ENCODE results near the gene CARD10.

The CARD10 gene

DNA sequence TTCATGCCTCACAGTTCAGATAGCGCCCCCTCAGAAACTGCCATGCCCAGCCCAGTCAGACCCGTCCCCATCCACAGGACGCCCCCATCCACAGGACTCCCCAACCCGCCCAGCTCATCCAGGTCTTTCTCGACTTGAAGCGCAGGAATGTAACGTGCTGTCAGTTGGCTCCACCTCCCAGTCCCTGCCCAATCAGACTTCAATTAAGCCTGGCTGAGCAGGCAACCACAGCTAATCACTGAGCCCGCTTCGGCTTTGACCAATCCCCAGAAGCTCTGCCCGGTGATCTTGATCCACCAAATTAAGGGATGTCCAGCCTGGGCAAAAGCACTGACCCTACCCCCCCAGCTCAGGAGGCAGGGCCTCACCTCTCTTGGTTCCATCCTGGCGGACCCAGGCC lies 22.6 kb downstream of the CARD10 start:
- in situ Hi-C loops (cut with HindIII; ENCODE audit: low pct_ligation_motif_present, low pct_unique_long_range_greater_than_20kb, low sequenced_read_pairs): no loop called here
- DNase-seq: peak; percentile 92

DNA sequence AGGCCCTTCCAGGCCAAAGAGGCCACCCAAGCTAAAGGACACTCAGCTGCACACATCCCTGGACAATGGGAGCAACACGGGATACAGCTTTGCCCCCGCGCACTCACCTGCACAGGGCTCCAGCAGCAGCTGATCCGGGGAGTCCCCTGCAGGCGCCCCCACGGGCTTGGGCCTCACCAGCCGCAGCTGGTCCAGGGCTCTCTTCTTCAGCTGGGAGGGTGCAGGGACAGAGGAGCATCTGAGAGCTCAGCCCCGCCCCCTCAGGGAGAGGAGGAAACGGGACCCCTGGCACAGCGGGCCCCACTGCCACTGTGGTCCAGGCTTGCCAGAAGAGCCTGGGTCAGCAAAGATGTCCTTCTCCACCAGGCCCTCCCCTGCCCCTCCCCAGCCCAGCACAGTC lies 25.2 kb downstream of the CARD10 start:
- in situ Hi-C loops (cut with HindIII; ENCODE audit: low pct_ligation_motif_present, low pct_unique_long_range_greater_than_20kb, low sequenced_read_pairs): no loop called here
- DNase-seq: no peak

DNA sequence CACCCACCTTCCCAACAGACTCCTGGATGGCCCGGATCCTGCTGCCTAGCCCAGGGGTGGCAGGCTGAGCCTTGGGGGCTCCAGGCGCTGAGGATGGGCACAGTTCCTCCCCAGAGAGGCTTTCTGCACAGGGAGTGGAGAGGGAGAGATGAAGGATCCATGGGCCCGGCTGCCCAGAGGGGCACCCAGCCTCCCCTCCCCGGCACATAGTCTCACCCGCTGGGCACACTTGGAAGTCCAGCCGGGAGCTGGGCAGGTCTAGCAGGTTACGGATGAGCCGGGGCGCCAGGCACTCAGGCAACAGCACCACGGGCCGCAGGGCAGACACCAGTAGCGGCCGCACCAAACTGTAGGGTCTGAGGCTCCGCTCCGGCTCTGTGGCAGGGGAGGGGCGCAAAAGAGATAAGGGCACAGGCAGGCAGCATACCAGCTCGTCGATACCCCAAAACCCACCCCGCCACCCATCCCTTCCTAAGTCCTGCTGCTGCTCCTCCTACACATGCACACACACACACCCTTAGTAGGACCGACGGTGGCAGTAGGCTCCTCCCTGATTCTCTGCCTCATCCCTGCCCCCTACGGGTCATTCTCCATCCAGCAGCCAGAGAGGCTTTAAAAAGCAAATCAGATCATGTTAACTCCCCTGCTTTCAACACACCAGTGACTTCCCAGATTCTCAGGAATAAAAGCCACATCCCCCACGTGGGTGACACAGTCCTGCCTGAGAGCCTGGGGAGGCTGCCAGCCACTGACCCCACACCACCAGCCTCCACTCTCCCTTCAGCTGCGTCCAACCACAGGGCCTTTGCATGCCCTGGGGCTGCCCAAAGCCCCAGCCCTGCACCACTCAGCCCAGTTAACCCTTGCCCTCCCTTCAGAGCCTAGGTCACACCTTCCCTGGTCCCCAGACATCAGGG lies 26.5 kb downstream of the CARD10 start:
- peak; percentile 79 for DNase-seq
- in situ Hi-C loops (cut with HindIII; ENCODE audit: low pct_ligation_motif_present, low pct_unique_long_range_greater_than_20kb, low sequenced_read_pairs): no loop called here

DNA sequence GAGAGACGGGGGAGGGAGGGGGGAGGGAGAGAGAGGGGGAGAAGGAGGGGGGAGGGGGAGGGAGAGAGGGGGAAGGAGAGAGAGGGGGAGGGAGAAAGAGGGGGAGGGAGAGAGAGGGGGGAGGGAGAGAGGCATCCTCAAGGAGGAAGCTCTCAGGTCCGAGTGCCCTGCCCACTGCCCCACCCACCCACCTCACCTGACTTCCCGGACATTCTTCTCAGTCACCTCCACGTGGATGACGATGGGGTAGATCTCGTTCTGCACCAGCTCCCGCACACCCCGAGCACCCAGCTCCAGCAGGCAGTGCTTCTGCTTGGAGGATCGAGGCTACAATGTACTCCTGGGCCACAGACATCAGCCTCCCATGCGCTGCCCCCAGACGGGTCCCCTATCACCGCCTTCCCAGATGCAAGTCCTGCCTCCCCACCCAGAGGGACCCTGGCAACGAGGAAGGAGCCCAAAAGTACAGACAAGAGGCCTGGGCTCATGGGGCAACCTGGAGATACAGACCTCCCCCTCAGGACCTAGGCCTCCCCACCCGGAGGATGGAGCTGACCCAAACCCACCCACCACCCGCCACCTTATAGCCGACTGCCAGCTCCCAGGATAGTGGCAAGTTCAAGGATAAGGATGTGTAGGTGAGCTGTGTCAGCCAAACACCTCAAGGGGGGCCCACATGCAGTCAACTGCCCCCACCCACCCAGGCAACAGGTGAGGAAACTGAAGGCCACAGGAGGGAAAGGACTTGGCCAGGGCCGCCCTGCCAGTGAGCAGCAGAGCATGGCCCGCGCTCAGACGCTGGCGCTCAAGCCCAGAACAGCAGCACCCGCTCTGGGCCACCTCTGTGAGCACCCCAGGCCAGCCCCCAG lies 27.4 kb downstream of the CARD10 start:
- DNase-seq: no peak
- in situ Hi-C loops (cut with HindIII; ENCODE audit: low pct_ligation_motif_present, low pct_unique_long_range_greater_than_20kb, low sequenced_read_pairs): no loop called here

DNA sequence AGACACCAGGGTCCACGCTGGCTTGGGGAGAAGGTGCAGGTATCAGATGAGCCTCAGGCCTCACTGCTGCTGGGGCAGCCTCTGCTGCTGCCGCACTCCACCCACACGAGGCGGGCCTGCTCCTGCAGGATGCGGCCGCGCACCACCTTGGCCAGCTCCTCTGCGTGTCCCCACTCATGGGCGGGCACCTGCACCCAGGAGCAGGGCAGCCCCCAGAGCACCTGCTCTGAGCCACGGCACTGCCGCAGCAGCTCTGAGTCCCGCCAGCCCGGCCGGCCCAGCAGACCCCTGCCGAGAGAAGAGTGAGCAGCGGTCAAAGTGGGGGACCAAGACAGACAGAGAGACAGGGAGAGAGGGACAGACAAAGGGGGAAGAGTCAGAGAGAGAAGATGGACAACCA lies 28.1 kb downstream of the CARD10 start:
- DNase-seq: no peak
- in situ Hi-C loops (cut with HindIII; ENCODE audit: low pct_ligation_motif_present, low pct_unique_long_range_greater_than_20kb, low sequenced_read_pairs): no loop called here

DNA sequence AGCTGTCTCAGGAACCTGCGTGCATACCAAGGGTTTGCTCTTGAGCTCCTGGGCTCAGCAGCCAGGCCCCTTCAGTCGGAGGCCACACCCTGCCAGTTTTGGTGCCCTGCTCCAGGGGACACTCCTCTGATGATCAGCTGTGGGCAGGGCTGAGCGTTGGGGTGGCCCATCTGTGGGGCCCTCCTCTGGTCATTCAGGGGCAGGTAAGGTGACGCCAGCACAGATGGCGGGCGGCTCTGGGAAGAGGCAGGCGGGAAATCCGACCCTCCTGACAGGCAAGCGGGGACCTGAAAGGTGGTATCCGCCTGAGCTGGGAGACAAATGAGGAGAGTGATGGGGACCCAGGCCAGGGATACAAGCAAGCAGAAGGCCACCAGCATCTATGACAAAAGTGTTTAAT lies 29.2 kb downstream of the CARD10 start:
- DNase-seq: no peak
- in situ Hi-C loops (cut with HindIII; ENCODE audit: low pct_ligation_motif_present, low pct_unique_long_range_greater_than_20kb, low sequenced_read_pairs): no loop called here

DNA sequence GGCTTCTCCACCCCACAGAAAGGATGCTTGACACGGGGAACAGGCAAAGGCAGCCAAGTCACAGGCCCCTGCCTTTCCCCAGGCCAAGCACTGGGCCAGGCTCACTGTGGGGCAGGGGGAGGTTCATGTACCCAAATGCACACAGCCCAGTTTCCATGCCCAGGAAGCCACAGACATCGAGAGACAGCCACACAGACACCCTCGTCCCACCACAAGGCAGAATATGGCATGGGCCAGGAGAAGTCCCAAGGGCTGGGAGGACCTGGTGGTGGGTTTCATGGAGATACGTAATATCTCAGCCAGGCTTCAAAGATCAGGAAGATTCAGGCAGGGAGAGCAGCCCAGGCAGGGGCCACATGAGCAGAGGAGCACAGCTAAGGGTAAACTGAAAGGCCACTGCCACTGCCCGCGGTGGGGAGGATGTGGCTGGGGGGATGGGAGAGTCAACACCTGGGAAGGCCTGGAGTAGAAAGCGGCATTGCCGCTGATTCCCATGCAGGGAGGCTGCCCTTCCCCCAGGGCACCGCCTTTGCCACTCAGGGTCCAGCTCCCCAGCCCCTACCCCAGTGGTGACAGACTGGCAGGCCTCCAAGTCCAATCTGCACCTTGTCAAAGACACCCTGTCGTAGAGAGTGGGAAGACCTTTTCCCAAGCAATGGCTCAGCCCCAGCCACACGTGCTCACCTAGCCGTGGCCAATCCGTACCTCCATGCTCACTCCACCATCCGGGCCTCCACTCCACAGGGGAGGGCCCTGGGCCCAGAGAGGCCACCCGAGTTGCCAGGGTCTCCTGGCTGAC lies 30.7 kb downstream of the CARD10 start:
- in situ Hi-C loops (cut with HindIII; ENCODE audit: low pct_ligation_motif_present, low pct_unique_long_range_greater_than_20kb, low sequenced_read_pairs): no loop called here
- DNase-seq: no peak

DNA sequence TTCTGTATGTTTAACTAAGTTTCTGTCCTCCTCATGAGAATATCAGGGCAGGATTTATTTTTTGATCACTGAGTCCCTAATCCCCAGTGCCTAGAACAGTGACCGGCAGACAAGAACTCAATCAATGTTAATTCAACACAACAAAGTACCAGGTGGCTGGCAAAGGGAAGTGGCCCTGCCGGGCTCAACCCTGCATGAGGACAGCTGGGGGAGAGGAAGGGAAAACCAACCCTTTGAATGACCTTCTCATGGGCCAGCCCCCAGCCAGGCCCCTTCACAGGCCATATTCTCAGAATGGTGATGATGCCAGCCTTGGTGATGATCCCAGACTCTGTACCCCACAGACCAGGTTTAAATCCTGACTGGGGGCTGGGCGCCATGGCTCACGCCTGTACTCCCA lies 31.6 kb downstream of the CARD10 start:
- DNase-seq: no peak
- in situ Hi-C loops (cut with HindIII; ENCODE audit: low pct_ligation_motif_present, low pct_unique_long_range_greater_than_20kb, low sequenced_read_pairs): no loop called here

DNA sequence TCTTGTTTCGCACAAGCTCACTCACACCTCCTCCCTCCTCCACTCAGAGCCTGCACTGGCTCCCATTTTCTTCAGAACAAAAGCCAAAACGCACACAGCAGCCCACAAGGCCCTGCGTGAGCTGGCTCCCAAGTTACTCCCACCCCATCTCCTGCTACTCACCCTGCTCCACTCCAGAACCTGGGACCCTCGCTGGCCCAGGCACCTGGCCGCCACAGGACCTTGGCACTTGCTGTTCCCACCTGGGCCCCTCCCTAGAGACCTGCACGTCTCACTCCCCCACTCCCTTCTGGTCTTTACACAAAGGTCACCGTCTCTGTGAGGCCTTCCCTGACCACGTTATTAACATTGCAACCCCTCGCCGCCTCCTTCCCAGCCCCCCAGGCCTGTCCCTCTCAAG lies 32.1 kb downstream of the CARD10 start:
- DNase-seq: no peak
- in situ Hi-C loops (cut with HindIII; ENCODE audit: low pct_ligation_motif_present, low pct_unique_long_range_greater_than_20kb, low sequenced_read_pairs): no loop called here

DNA sequence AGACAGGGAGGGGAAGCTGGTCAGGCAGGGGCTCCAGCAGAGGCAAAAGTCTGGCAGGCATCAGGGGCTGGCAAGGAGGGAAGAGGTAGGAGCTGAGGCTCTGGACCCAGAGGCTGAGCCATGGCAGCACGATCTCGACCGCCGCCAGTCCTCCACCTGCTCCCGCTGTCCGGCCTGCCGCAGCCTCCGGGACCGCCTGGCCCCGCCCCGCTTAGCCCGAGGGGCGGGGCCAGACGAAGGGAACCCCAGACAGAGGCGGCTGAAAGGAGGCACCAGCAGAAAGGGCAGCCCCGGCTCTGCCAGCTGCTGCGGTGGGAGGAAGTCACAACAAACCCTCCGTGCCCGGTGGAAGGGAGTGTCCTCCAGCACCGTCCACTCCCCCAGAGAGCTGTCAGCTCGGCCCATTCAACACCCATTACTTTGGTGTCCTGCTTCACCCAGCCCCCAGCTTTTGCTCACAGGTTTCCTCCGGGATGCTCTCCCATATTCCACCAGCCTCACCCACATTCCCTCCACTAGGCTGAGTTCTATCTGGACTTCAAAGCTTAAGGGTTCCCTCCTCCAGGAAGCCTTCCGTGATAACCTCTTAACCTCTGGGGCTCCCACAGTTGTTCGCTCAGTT lies 32.9 kb downstream of the CARD10 start, which contains the start of gene MFNG:
Gene MFNG (minus strand): TSS at position 161 of the 622 bp plus-strand sequence. CDS start 207 bp downstream, outside the sequence.
- in situ Hi-C loops (cut with HindIII; ENCODE audit: low pct_ligation_motif_present, low pct_unique_long_range_greater_than_20kb, low sequenced_read_pairs): no loop called here
- peak; percentile 77 for DNase-seq

DNA sequence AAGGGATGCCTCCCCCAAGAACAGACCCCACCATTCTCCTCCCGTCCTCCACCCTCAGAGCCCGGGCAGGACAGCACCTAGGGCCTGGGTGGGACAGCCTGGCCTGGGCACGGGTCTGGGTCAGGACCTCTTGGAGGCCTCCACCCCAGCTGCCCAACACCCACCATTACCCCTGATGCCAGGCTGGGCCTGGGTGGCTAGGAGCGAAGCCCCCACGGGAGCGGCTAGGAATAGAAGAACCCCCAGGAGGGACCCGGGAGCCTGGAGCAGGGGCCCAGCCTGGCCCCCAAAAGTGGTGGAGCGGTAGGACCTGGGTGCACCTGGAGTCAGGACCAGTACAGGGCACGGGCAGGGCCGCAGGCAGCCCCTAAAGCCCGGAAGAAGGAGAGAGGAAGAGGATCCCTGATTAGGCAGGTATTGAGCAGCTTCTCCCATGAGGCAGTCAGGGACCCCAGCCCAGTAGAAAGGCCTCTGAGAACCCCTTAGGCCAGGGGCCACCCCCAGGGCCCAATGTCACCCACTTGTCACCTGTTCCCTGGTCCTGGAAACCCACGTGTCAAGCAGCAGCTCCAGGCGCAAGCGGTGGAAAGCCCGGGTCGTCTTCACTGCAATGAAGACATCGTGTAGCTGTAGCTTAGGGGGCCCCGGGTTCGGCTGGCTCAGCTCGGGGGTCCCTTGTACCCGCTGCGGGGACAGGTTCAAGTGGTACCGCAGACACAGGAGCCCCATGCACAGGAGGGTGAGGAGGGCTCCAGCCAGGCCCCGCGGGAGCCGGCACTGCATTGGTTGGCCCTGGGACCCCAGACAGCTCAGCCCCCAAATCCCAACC lies 33.6 kb downstream of the CARD10 start:
- in situ Hi-C loops (cut with HindIII; ENCODE audit: low pct_ligation_motif_present, low pct_unique_long_range_greater_than_20kb, low sequenced_read_pairs): no loop called here
- no peak for DNase-seq

DNA sequence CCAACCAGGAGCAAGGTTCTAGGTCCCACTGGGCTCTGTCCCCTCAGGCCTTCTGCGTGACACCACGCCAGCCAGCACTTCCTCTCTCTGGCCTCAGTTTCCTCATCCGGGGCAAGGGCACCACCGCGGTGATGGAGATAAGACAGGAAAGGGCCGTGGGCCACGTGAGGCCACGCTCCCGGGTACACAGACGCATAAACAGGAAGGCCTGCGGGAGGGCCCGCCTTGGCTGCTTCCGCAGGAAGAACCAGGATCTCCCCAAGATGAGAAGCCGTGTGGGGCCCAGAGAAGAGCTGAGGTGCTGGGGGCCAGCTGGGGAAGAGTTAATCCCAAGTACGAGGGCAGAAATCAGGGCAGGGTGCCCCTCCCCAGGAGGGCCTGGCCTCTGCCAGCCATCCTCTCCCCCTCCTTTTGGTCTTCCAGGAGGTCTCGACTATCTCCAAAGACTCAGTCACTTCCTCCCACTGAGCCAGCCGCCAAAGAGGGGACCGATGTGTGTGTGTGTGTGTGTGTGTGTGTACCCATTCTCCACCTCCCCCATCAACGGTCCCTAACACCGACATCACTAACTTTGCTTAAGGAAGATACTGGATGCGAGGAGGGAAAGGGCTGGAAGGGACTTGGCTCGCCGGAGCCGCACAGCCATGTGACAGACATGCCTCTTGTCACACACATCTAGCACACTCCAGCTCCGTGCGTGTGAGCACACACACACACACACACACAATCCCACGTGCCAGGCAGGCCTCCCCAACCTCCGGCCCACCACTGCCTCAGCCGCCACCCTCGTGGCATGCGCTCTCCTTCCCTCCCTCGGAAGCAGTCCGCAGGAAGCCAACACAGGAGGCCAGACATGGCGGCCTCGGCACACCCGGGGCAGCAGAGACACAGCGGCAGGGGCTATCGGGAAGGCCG lies 34.5 kb downstream of the CARD10 start:
- DNase-seq: no peak
- in situ Hi-C loops (cut with HindIII; ENCODE audit: low pct_ligation_motif_present, low pct_unique_long_range_greater_than_20kb, low sequenced_read_pairs): no loop called here

DNA sequence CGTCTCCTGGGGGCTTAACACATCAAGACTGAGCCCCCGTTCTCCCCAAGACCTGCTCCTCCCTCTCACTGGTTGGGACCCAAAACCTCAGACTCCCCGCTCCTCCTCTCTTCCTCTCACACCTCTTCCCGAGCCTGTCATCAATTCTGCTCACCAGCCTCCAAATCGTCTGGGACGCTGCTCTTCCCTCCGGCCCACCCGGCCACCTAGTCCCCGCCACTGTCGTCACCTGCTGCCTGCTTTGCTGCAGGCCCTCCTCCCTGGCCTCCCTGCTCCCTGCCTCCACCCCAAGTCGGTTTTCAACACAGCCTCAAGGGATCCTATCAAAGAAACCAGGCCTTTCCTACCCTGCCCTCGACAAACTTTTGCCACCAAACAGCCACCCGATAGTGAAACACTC lies 36.2 kb downstream of the CARD10 start:
- in situ Hi-C loops (cut with HindIII; ENCODE audit: low pct_ligation_motif_present, low pct_unique_long_range_greater_than_20kb, low sequenced_read_pairs): no loop called here

DNA sequence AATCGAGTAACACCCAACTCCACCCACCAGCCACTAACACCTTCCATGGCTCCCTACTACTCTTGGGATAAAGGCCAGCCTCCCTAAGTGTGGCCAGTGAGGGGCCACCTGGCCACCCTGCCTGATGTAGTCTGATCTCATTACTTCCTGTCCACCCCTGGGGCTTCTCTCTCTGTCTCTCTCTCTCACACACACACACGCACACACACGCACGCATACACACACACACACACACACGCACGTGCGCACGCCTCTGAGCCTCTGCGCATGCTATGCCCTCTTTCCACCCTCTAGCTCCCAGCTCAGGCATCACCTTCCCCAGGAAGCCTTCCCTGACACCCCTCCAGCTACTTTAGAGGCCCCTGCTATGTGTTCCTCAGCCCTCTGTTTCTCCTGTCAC lies 37.0 kb downstream of the CARD10 start:
- DNase-seq: no peak
- in situ Hi-C loops (cut with HindIII; ENCODE audit: low pct_ligation_motif_present, low pct_unique_long_range_greater_than_20kb, low sequenced_read_pairs): no loop called here

More for the DNA sequence above, 36.2 kb downstream of the CARD10 start:
- no peak for DNase-seq

DNA sequence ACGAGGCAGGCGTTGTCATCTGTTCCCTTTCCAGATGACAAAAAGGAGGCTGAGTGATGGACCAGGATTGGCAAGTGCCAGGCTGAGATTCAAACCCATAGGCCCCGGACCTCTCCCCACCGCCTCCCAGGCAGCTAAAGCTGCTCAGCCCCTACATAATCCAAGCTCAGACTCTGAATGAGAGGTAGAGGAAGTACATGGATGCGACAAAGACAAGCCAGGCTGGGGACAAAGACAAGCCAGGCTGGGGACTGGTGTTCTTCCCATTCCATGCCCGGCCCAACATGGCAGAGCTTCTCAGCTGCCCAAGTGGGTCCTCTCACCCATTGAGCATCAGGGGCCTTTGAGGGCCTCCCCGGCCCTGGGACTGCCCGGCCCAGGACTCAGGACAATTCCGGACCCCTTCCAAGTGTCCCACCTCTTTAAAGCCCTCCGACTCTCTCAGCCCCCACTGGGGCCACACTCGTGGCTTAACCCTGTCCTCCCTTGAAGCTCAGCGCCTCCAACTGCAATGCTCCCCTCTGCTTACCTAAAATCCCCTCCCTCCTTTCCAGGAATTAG lies 37.8 kb downstream of the CARD10 start:
- in situ Hi-C loops (cut with HindIII; ENCODE audit: low pct_ligation_motif_present, low pct_unique_long_range_greater_than_20kb, low sequenced_read_pairs): no loop called here
- no peak for DNase-seq

Data from ACHN (cell line).